Measurements from ENCODE around the gene ATP5PB.

ATP5PB gene

GRCh38 chr1:111483166-111483565 lies 33.9 kb downstream of the ATP5PB start:
- no peak overlapping the region for H3K4me3 ChIP-seq (ENCODE audit: low read depth, low read length)
- TF ChIP-seq CTCF (IDR thresholded peaks at IDR 0.05; ENCODE audit: borderline replicate concordance, insufficient read depth, low read depth, low read length): no peak

- no peak overlapping the region for H3K4me3 ChIP-seq (ENCODE audit: low read depth, low read length)
- TF ChIP-seq CTCF (IDR thresholded peaks at IDR 0.05; ENCODE audit: borderline replicate concordance, insufficient read depth, low read depth, low read length): no peak
Observed at GRCh38 chr1:111483876-111484275, 34.6 kb downstream of the ATP5PB start.

GRCh38 chr1:111484391-111485026 lies 35.2 kb downstream of the ATP5PB start:
- TF ChIP-seq CTCF (IDR thresholded peaks at IDR 0.05; ENCODE audit: borderline replicate concordance, insufficient read depth, low read depth, low read length): no peak
- H3K4me3 ChIP-seq (ENCODE audit: low read depth, low read length): no peak overlapping the region

- TF ChIP-seq CTCF (IDR thresholded peaks at IDR 0.05; ENCODE audit: borderline replicate concordance, insufficient read depth, low read depth, low read length): no peak
- no peak overlapping the region for H3K4me3 ChIP-seq (ENCODE audit: low read depth, low read length)
Observed at GRCh38 chr1:111486431-111486830, 37.2 kb downstream of the ATP5PB start.

GRCh38 chr1:111487133-111487532 lies 37.9 kb downstream of the ATP5PB start:
- no peak for TF ChIP-seq CTCF (IDR thresholded peaks at IDR 0.05; ENCODE audit: borderline replicate concordance, insufficient read depth, low read depth, low read length)
- no peak overlapping the region for H3K4me3 ChIP-seq (ENCODE audit: low read depth, low read length)

- TF ChIP-seq CTCF (IDR thresholded peaks at IDR 0.05; ENCODE audit: borderline replicate concordance, insufficient read depth, low read depth, low read length): no peak
- no peak overlapping the region for H3K4me3 ChIP-seq (ENCODE audit: low read depth, low read length)
Observed at GRCh38 chr1:111488669-111489068, 39.4 kb downstream of the ATP5PB start.

- no peak for TF ChIP-seq CTCF (IDR thresholded peaks at IDR 0.05; ENCODE audit: borderline replicate concordance, insufficient read depth, low read depth, low read length)
Observed at GRCh38 chr1:111489604-111490003, 40.3 kb downstream of the ATP5PB start.

More at GRCh38 chr1:111489604-111490003, 40.3 kb downstream of the ATP5PB start:
- no peak overlapping the region for H3K4me3 ChIP-seq (ENCODE audit: low read depth, low read length)

Data from GM12875 (cell line).